Calu3 (cell line): Measurements from ENCODE around the gene APOA5. TPM values are rescaled to one million over a fixed set of nuclear protein-coding genes. Genes with fewer than 3 reads are reported as not detected.

ENCODE experiments used
- BruUV-seq: library from RNA; stranded (reverse); fragments of 400-500 nt; replicated peaks from 2 replicates; lab custom pipeline; 2021; lab: Mats Ljungman, UMichigan
- CTCF ChIA-PET: fragments of 300-600 bp; sonication (Branson Sonifier 250); formaldehyde crosslinking; loops from one replicate; lab custom pipeline; 2022; ENCODE audit warnings: antibody characterized with exemption; lab: Charles Lee
- DNase-seq: peaks from one replicate; pipeline ENCODE4 v3.0.0; 2022
- H3K27ac Mint-ChIP-seq: one replicate; pipeline ENCODE4 v1.8.0; 2022; ENCODE audit warnings: mixed read lengths; ENCODE audit not compliant: unreplicated experiment
- H3K27me3 Mint-ChIP-seq: one replicate; pipeline ENCODE4 v1.8.0; 2022; ENCODE audit warnings: mixed read lengths; ENCODE audit not compliant: unreplicated experiment
- H3K36me3 Mint-ChIP-seq: one replicate; pipeline ENCODE4 v1.8.0; 2022; ENCODE audit warnings: mild to moderate bottlenecking, moderate library complexity, mixed read lengths; ENCODE audit not compliant: insufficient read depth, unreplicated experiment
- H3K4me1 Mint-ChIP-seq: one replicate; pipeline ENCODE4 v1.8.0; 2022; ENCODE audit warnings: mild to moderate bottlenecking, low read depth, mixed read lengths; ENCODE audit not compliant: unreplicated experiment
- H3K4me3 Mint-ChIP-seq: one replicate; pipeline ENCODE4 v1.8.0; 2022; ENCODE audit warnings: mild to moderate bottlenecking, low read depth, moderate library complexity, mixed read lengths; ENCODE audit not compliant: unreplicated experiment
- H3K9me3 Mint-ChIP-seq: one replicate; pipeline ENCODE4 v1.8.0; 2022; ENCODE audit warnings: low read depth, mixed read lengths; ENCODE audit not compliant: unreplicated experiment
- CTCF ChIP-seq: fragments of 200-600 bp; IDR thresholded peaks from one replicate; pipeline ENCODE4 v1.8.0; 2022; ENCODE audit warnings: antibody characterized with exemption; ENCODE audit not compliant: unreplicated experiment
- intact Hi-C: fragments of 100-400 bp; cut with micrococcal nuclease; formaldehyde crosslinking; loops from one replicate; pipeline ENCODE4 v1.10.0; 2022; ENCODE audit not compliant: unreplicated experiment
- total RNA-seq: library from RNA; stranded (reverse); gene quantifications from 2 replicates; pipeline ENCODE4 v1.2.3, GENCODE V29; 2022

Gene APOA5
- total RNA-seq, 1 experiment from 2014 or later: not detected

GRCh38 chr11:116828632-116829524 is 37.2 kb upstream of the APOA5 start:
- Mint-ChIP-seq H3K9me3 (no peaks in the 10 kb centered on the region), H3K4me1 (no peaks in the 10 kb centered on the region), H3K27me3 (no peaks in the 10 kb centered on the region), H3K36me3 (no peaks in the 10 kb centered on the region), H3K27ac (no peak overlapping the region), H3K4me3 (no peak overlapping the region)
- no TSS peak for BruUV-seq
- CTCF ChIA-PET: no interaction called here
- intact Hi-C loops: no loop called here
- no peak for TF ChIP-seq CTCF
- no peak for DNase-seq

GRCh38 chr11:116827461-116827860 is 35.8 kb upstream of the APOA5 start:
- intact Hi-C loops: no loop called here
- BruUV-seq: no TSS peak
- H3K4me1 Mint-ChIP-seq: no peaks in the 10 kb centered on the region
- no peaks in the 10 kb centered on the region for H3K27me3 Mint-ChIP-seq
- CTCF ChIA-PET: interaction anchor here (0.6 kb wide), 1 partner anchor 8 kb away, joined by 3 read pairs; no protein-coding TSS in a partner anchor
- DNase-seq: no peak
- H3K4me3 Mint-ChIP-seq: no peak overlapping the region
- no peak overlapping the region for H3K27ac Mint-ChIP-seq
- H3K9me3 Mint-ChIP-seq: no peaks in the 10 kb centered on the region
- H3K36me3 Mint-ChIP-seq: no peaks in the 10 kb centered on the region
- TF ChIP-seq CTCF: no peak

GRCh38 chr11:116826751-116827431 is 35.2 kb upstream of the APOA5 start:
- no peak overlapping the region for H3K27ac Mint-ChIP-seq

More at GRCh38 chr11:116826751-116827431, 35.2 kb upstream of the APOA5 start:
- Mint-ChIP-seq H3K9me3 (no peaks in the 10 kb centered on the region), H3K27me3 (peaks cover under 1% of the 10 kb centered on the region), H3K4me1 (no peaks in the 10 kb centered on the region), H3K4me3 (no peak overlapping the region), H3K36me3 (no peaks in the 10 kb centered on the region)
- intact Hi-C loops: no loop called here
- DNase-seq: no peak
- no peak for TF ChIP-seq CTCF
- CTCF ChIA-PET: interaction anchor here (0.6 kb wide), 1 partner anchor 9 kb away, joined by 3 read pairs; no protein-coding TSS in a partner anchor
- no TSS peak for BruUV-seq
